Neural progenitor cell (in vitro differentiated cells): ENCODE data around the gene SLC47A1. TPM values are rescaled to one million over a fixed set of nuclear protein-coding genes. Genes with fewer than 3 reads are reported as not detected.

ENCODE experiments used
- DNase-seq: peaks from one replicate; pipeline ENCODE4 v3.0.0-alpha.2; 2016; ENCODE audit warnings: low spot score
- H2AFZ ChIP-seq: fragments of 200-600 bp; sonication (generic); replicated peaks from 2 replicates; pipeline ENCODE4 v1.6.1; 2016; ENCODE audit warnings: antibody characterized with exemption
- H3F3A ChIP-seq: fragments of 200-600 bp; sonication (generic); 2 replicates; pipeline ENCODE4 v1.6.1; 2016; ENCODE audit warnings: antibody characterized with exemption, low read depth
- H3K27ac ChIP-seq: fragments of 200-600 bp; sonication (generic); 2 replicates; pipeline ENCODE4 v1.5.1; 2016; ENCODE audit warnings: mild to moderate bottlenecking
- H3K27me3 ChIP-seq: fragments of 200-600 bp; sonication (generic); 2 replicates; pipeline ENCODE4 v1.6.1; 2016; ENCODE audit warnings: mild to moderate bottlenecking, moderate library complexity
- H3K36me3 ChIP-seq: fragments of 200-600 bp; sonication (generic); 2 replicates; pipeline ENCODE4 v1.5.1; 2016
- H3K4me1 ChIP-seq: fragments of 200-600 bp; sonication (generic); 2 replicates; pipeline ENCODE4 v1.6.1; 2016; ENCODE audit warnings: mixed run types
- H3K4me2 ChIP-seq: fragments of 200-600 bp; sonication (generic); 2 replicates; pipeline ENCODE4 v1.6.1; 2016
- H3K4me3 ChIP-seq: fragments of 200-600 bp; sonication (generic); 2 replicates; pipeline ENCODE4 v1.5.1; 2016
- H3K79me2 ChIP-seq: fragments of 200-600 bp; sonication (generic); 2 replicates; pipeline ENCODE4 v1.6.1; 2016; ENCODE audit warnings: low read depth
- H3K9ac ChIP-seq: fragments of 200-600 bp; sonication (generic); 2 replicates; pipeline ENCODE4 v1.6.1; 2016
- H3K9me3 ChIP-seq: fragments of 200-600 bp; sonication (generic); 2 replicates; pipeline ENCODE4 v1.5.1; 2016; ENCODE audit warnings: low read depth
- H4K20me1 ChIP-seq: fragments of 200-600 bp; sonication (generic); 2 replicates; pipeline ENCODE4 v1.6.1; 2016; ENCODE audit warnings: low read depth
- H3K27ac Mint-ChIP-seq: 3 replicates; pipeline ENCODE4 v1.8.0; 2021; ENCODE audit warnings: mixed read lengths
- H3K27me3 Mint-ChIP-seq: 2 replicates; pipeline ENCODE4 v1.8.0; 2022; ENCODE audit warnings: low read depth, mild to moderate bottlenecking, inconsistent platforms, moderate library complexity, mixed read lengths; ENCODE audit not compliant: insufficient read depth
- H3K36me3 Mint-ChIP-seq: 3 replicates; pipeline ENCODE4 v1.8.0; 2021; ENCODE audit warnings: mixed read lengths
- H3K4me1 Mint-ChIP-seq: 3 replicates; pipeline ENCODE4 v1.8.0; 2021; ENCODE audit warnings: mixed read lengths
- H3K4me3 Mint-ChIP-seq: 3 replicates; pipeline ENCODE4 v1.8.0; 2021; ENCODE audit warnings: mild to moderate bottlenecking, moderate library complexity, mixed read lengths
- H3K9me3 Mint-ChIP-seq: 3 replicates; pipeline ENCODE4 v1.8.0; 2020; ENCODE audit warnings: mixed read lengths
- CTCF ChIP-seq: fragments of 200-600 bp; sonication (generic); IDR thresholded peaks from 2 replicates; pipeline ENCODE4 v1.5.1; 2017; ENCODE audit warnings: antibody characterized with exemption, mild to moderate bottlenecking
- EZH2 ChIP-seq: fragments of 200-600 bp; sonication (generic); IDR thresholded peaks from 2 replicates; pipeline ENCODE4 v1.6.1; 2017; ENCODE audit warnings: antibody characterized with exemption, mild to moderate bottlenecking, moderate library complexity
- EZH2phosphoT487 ChIP-seq: fragments of 200-600 bp; sonication (generic); IDR thresholded peaks from 2 replicates; pipeline ENCODE4 v1.6.1; 2017; ENCODE audit warnings: antibody characterized with exemption
- small RNA-seq: library from RNA; depleted of rRNA; stranded (forward); fragments of <200 nt; gene quantifications from one replicate; pipeline ENCODE3, GENCODE V24; 2015
- total RNA-seq: library from RNA; depleted of rRNA; stranded (reverse); fragments of >200 nt; gene quantifications from 2 replicates; pipeline ENCODE4 v1.2.3, GENCODE V29; 2015; ENCODE audit warnings: low replicate concordance

SLC47A1 gene
- total RNA-seq, 1 donor from 2014 or later, result 2.1 TPM

GRCh38 chr17:19619705-19620325 is 86.2 kb downstream of the SLC47A1 start:
- Histone ChIP-seq H4K20me1 (no peaks in the 10 kb centered on the region), H3K9me3 (peaks cover 9% of the 10 kb centered on the region), H3K4me1 (no peaks in the 10 kb centered on the region), H2AFZ (no peak overlapping the region), H3K36me3 (no peaks in the 10 kb centered on the region), H3K27ac (no peak overlapping the region), H3K79me2 (no peaks in the 10 kb centered on the region), H3K27me3 (no peaks in the 10 kb centered on the region), H3K4me3 (no peak overlapping the region), H3K4me2 (no peak overlapping the region), H3F3A (peaks cover 5% of the 10 kb centered on the region), H3K9ac (no peak overlapping the region)
- TF ChIP-seq EZH2 (no peak), EZH2phosphoT487 (no peak), CTCF (no peak)
- Mint-ChIP-seq H3K4me1 (no peaks in the 10 kb centered on the region), H3K4me3 (no peak overlapping the region), H3K36me3 (peaks cover 2% of the 10 kb centered on the region), H3K9me3 (peaks cover 43% of the 10 kb centered on the region), H3K27ac (no peak overlapping the region), H3K27me3 (peaks cover 11% of the 10 kb centered on the region)
- no peak for DNase-seq

GRCh38 chr17:19621697-19622096 is 88.0 kb downstream of the SLC47A1 start:
- Histone ChIP-seq H3K36me3 (no peaks in the 10 kb centered on the region), H4K20me1 (no peaks in the 10 kb centered on the region), H3K4me1 (no peaks in the 10 kb centered on the region), H3K27ac (no peak overlapping the region), H3K9me3 (peaks cover 9% of the 10 kb centered on the region), H3K9ac (no peak overlapping the region), H3F3A (peaks cover 7% of the 10 kb centered on the region), H3K4me3 (no peak overlapping the region), H2AFZ (no peak overlapping the region), H3K4me2 (no peak overlapping the region), H3K79me2 (no peaks in the 10 kb centered on the region), H3K27me3 (no peaks in the 10 kb centered on the region)
- no peak for TF ChIP-seq CTCF
- TF ChIP-seq EZH2phosphoT487, result no peak
- TF ChIP-seq EZH2, result no peak
- DNase-seq, result no peak
- Mint-ChIP-seq H3K27me3 (peaks cover 8% of the 10 kb centered on the region), H3K4me3 (no peak overlapping the region), H3K4me1 (no peaks in the 10 kb centered on the region), H3K27ac (no peak overlapping the region), H3K36me3 (peaks cover 2% of the 10 kb centered on the region), H3K9me3 (peaks cover 47% of the 10 kb centered on the region)

DNA sequence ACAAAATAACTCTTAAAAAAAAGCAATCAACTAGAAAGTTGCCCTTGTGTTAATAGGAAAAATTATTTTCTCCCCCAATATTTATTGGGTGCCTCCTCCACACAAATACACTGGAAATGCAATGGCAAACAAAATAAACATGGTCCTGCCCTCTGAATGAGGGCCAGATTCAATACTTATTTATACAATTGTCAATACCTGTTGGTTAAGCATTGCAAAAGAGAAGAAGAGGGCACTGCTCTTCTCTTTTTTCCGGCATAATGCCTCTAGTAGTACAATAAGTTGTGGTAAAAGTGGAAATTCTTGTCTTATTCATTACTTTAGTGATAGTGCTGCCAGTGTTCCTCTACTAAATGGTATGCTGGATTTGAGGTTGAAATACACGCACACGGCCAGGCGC is 92.4 kb downstream of the SLC47A1 start:
- Histone ChIP-seq H3K9ac (no peak overlapping the region), H3K27me3 (no peaks in the 10 kb centered on the region), H3K27ac (no peak overlapping the region), H2AFZ (no peak overlapping the region), H3K4me2 (no peak overlapping the region), H3K9me3 (no peaks in the 10 kb centered on the region), H3K4me1 (no peaks in the 10 kb centered on the region), H3K36me3 (no peaks in the 10 kb centered on the region), H4K20me1 (no peaks in the 10 kb centered on the region), H3K4me3 (no peak overlapping the region), H3K79me2 (no peaks in the 10 kb centered on the region), H3F3A (peaks cover 3% of the 10 kb centered on the region)
- H3K36me3 Mint-ChIP-seq, result no peaks in the 10 kb centered on the region
- peaks cover 12% of the 10 kb centered on the region for H3K9me3 Mint-ChIP-seq
- H3K4me3 Mint-ChIP-seq, result no peak overlapping the region
- H3K27me3 Mint-ChIP-seq, result peaks cover 3% of the 10 kb centered on the region
- no peak for TF ChIP-seq CTCF
- TF ChIP-seq EZH2phosphoT487, result no peak
- no peak for TF ChIP-seq EZH2
- no peak for DNase-seq
- no peaks in the 10 kb centered on the region for H3K4me1 Mint-ChIP-seq
- no peak overlapping the region for H3K27ac Mint-ChIP-seq

Small RNAs within 50 kb of the gene (small RNA-seq; reads per million reads assigned to genes)
- gene AC025627.2 (not detected), gene NMTRQ-TTG12-1 (not detected)

Other genes with a start within 250 kb of the SLC47A1 start
- gene B9D1, start 171.1 kb upstream of the SLC47A1 start, total RNA-seq, result 15.1 and 43.0 TPM in 2 replicates
- 12.2 and 20.7 TPM in 2 replicates for gene MAPK7, start 155.4 kb upstream of the SLC47A1 start, total RNA-seq
- gene MFAP4, start 146.7 kb upstream of the SLC47A1 start, total RNA-seq, result 0.22 TPM in 1 of 2 replicates, not detected in the other
- gene RNF112, start 122.6 kb upstream of the SLC47A1 start, total RNA-seq, result 0.86 and 1.8 TPM in 2 replicates
- gene ALDH3A2, start 114.9 kb downstream of the SLC47A1 start, total RNA-seq, result 126 and 138 TPM in 2 replicates
- 0.39 and 0.43 TPM in 2 replicates for gene SLC47A2, start 182.7 kb downstream of the SLC47A1 start, total RNA-seq
- gene ALDH3A1, start 214.4 kb downstream of the SLC47A1 start, total RNA-seq, result 1.4 TPM in 1 of 2 replicates, not detected in the other